HepG2 (cell line): ENCODE measurements around the gene GDF9. TPM values are rescaled to one million over a fixed set of nuclear protein-coding genes. Genes with fewer than 3 reads are reported as not detected.
A peak's percentile ranks its signal among the peaks of the same experiment; 100 is the strongest.

Source experiments
- GATA4 ChIP-seq: sonication (generic); IDR thresholded peaks from 2 replicates; pipeline ENCODE4 v1.6.1; 2016; ENCODE audit warnings: antibody characterized with exemption, low read depth, borderline replicate concordance
- MEIS1 ChIP-seq: sonication (generic); formaldehyde crosslinking; IDR thresholded peaks from 2 replicates; pipeline ENCODE4 v1.9.0; 2021; ENCODE audit warnings: mild to moderate bottlenecking, missing genetic modification reagents, moderate library complexity, borderline replicate concordance
- MLXIP ChIP-seq: sonication (generic); formaldehyde crosslinking; IDR thresholded peaks from 2 replicates; pipeline ENCODE4 v1.9.0; 2021; ENCODE audit warnings: missing genetic modification reagents, borderline replicate concordance
- MXD3 ChIP-seq: IDR thresholded peaks from 2 replicates; pipeline ENCODE4 v1.6.1; 2016; ENCODE audit warnings: mild to moderate bottlenecking, missing biosample characterization, missing genetic modification reagents
- RFX3 ChIP-seq: IDR thresholded peaks from 2 replicates; pipeline ENCODE4 v1.6.1; 2016; ENCODE audit warnings: missing biosample characterization, missing genetic modification reagents
- RFX5 ChIP-seq: IDR thresholded peaks from 2 replicates; pipeline ENCODE4 v1.6.1; 2011; ENCODE audit warnings: low read depth, low read length, improper control_type of control experiment
- SNAPC4 ChIP-seq: sonication (generic); formaldehyde crosslinking; IDR thresholded peaks from 2 replicates; pipeline ENCODE4 v1.4.0; 2020; ENCODE audit warnings: mild to moderate bottlenecking, missing genetic modification reagents
- SOX6 ChIP-seq, 2 experiments: fragments of 450-650 bp in 1 of 2; sonication (generic) in 1 of 2; formaldehyde crosslinking in 1 of 2; IDR thresholded peaks; 2 replicates each; pipeline versions ENCODE4 v1.4.0 to v1.6.1; 2017 to 2020; ENCODE audit warnings: antibody characterized with exemption in 1 of 2, mild to moderate bottlenecking in 1 of 2, missing genetic modification reagents in 1 of 2
- TAF15 ChIP-seq: fragments of 200-400 bp; formaldehyde crosslinking; IDR thresholded peaks from one replicate; pipeline ENCODE4 v1.6.1; 2018; ENCODE audit warnings: mild to moderate bottlenecking, low read depth, low read length; ENCODE audit not compliant: poor library complexity, severe bottlenecking
- ZHX1 ChIP-seq: sonication (generic); formaldehyde crosslinking; IDR thresholded peaks from 2 replicates; pipeline ENCODE4 v1.8.1; 2022; ENCODE audit warnings: low read depth, mild to moderate bottlenecking, missing genetic modification reagents
- ZNF24 ChIP-seq: fragments of 450-650 bp; IDR thresholded peaks from 2 replicates; pipeline ENCODE4 v1.6.1; 2017; ENCODE audit warnings: antibody characterized with exemption, mild to moderate bottlenecking
- ZNF414 ChIP-seq: sonication (generic); formaldehyde crosslinking; IDR thresholded peaks from 2 replicates; pipeline ENCODE4 v1.5.0; 2020; ENCODE audit warnings: missing genetic modification reagents
- ZNF800 ChIP-seq: sonication (generic); formaldehyde crosslinking; IDR thresholded peaks from 2 replicates; pipeline ENCODE4 v1.4.0; 2020; ENCODE audit warnings: missing genetic modification reagents
- polyA plus RNA-seq, 8 experiments: library from polyadenylated mRNA; depleted of rRNA in 3 of 8; stranded (reverse) in 7 of 8; unstranded in 1 of 8; fragments of >200 nt; fragmentation: Illumina TruSeq in 4 of 8; extraction: Trizol in 4 of 8; gene quantifications; 2 replicates each; pipeline versions ENCODE4 v1.2.1 to v1.2.3, GENCODE V29; 2011 to 2016; ENCODE audit warnings: low read depth in 4 of 8, missing spikeins in 1 of 8, mixed read lengths in 1 of 8; ENCODE audit not compliant: insufficient read depth in 1 of 8
- total RNA-seq, 5 experiments: library from RNA; depleted of rRNA; stranded (reverse); fragments of >200 nt; fragmentation: Illumina TruSeq; extraction: Trizol; gene quantifications; 2 replicates each; pipeline ENCODE4 v1.2.3, GENCODE V29; 2016; ENCODE audit warnings: low read depth in 1 of 5

GDF9 gene
- total and polyA plus RNA-seq, 2 of the 13 experiments (the other 11 are each of a cell fraction or from before 2014, with no cell fraction given): 0.33 to 0.38 TPM

GRCh38 chr5:132866342-132867045, at the start of gene GDF9, which contains the start of gene UQCRQ (continued):
- TF ChIP-seq ZNF800 (CRISPR knock-in tag): peak; percentile 64; the same call in 1 of the 2 replicates
- no peak for TF ChIP-seq SOX6 (IDR thresholded peaks at IDR 0.05)
- TF ChIP-seq SOX6 (CRISPR knock-in tag; IDR thresholded peaks at IDR 0.05): peak; percentile 88
- TF ChIP-seq ZNF24: no peak
- peak; percentile 16 for TF ChIP-seq SNAPC4 (CRISPR knock-in tag)
- TF ChIP-seq MEIS1 (CRISPR knock-in tag): no peak
- TF ChIP-seq GATA4: no peak
- no peak for TF ChIP-seq RFX3 (CRISPR knock-in tag)
- TF ChIP-seq ZHX1 (CRISPR knock-in tag): peak; percentile 97
- TF ChIP-seq RFX5: no peak
- TF ChIP-seq TAF15: no peak
- no peak for TF ChIP-seq MLXIP (CRISPR knock-in tag)
- TF ChIP-seq ZNF414 (CRISPR knock-in tag): 0 out of 2 replicates have a peak, but pooled peaks have one; percentile 32
- peak; percentile 36; the same call in 1 of the 2 replicates for TF ChIP-seq MXD3 (CRISPR knock-in tag)
